ENCODE data around the gene LRRC63. TPM values are rescaled to one million over a fixed set of nuclear protein-coding genes. Genes with fewer than 3 reads are reported as not detected.

The LRRC63 gene
- total and polyA plus RNA-seq, 2 donors (not counting 3 experiments of a cell fraction or from before 2014, with no cell fraction given): 0.04 TPM; not detected in 1

DNA sequence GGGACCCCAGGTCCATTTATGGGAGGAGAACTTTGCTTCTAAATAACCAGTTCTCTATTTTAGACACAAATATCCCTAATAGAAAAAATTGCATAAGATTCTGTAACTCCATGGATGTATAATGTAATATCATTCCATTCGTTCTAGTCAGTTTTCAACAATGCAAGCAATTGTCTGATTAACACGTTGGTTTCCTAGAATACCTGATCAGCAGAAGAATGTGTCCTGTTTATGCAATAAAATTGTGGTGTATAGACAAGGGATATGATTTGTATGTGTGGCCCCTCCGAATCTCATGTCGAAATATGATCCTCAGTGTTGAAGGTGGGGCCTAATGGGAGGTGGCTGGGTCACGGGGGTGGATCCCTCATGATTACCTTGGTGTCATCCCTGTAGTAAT lies 113.2 kb downstream of the LRRC63 start:
- intact Hi-C loops (cut with micrococcal nuclease) (loop anchor here (10.0 kb wide), 1 partner anchor 400 kb away; no protein-coding TSS in a partner anchor), dilution Hi-C loops (cut with MboI; ENCODE audit: extremely low pct_ligation_motif_present, low sequenced_read_pairs) (no loop called here)
- TF ChIP-seq POLR2A (IDR thresholded peaks at IDR 0.05; ENCODE audit: low read depth, low read length): no peak
- no peak for TF ChIP-seq FOS (IDR thresholded peaks at IDR 0.05; ENCODE audit: borderline replicate concordance, insufficient read depth, low read length)
- no peak for TF ChIP-seq GATA2 (IDR thresholded peaks at IDR 0.05; ENCODE audit: insufficient read depth, insufficient read length, low read depth, low read length)
- TF ChIP-seq, protein P1, sequence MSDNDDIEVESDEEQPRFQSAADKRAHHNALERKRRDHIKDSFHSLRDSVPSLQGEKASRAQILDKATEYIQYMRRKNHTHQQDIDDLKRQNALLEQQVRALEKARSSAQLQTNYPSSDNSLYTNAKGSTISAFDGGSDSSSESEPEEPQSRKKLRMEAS (IDR thresholded peaks at IDR 0.05; ENCODE audit: insufficient read depth, insufficient read length): no peak
- no peak for TF ChIP-seq JUN (IDR thresholded peaks at IDR 0.05; ENCODE audit: borderline replicate concordance, insufficient read depth, insufficient read length, low read depth)
- TF ChIP-seq MYC (IDR thresholded peaks at IDR 0.05; ENCODE audit: low read depth, low read length): no peak
- TF ChIP-seq EZH2 (IDR thresholded peaks at IDR 0.05; ENCODE audit: borderline replicate concordance, low read depth, low read length, severe bottlenecking): no peak
- TF ChIP-seq POLR2AphosphoS5 (IDR thresholded peaks at IDR 0.05; ENCODE audit: insufficient read depth, low read depth, low read length): no peak
- TF ChIP-seq, protein P2, sequence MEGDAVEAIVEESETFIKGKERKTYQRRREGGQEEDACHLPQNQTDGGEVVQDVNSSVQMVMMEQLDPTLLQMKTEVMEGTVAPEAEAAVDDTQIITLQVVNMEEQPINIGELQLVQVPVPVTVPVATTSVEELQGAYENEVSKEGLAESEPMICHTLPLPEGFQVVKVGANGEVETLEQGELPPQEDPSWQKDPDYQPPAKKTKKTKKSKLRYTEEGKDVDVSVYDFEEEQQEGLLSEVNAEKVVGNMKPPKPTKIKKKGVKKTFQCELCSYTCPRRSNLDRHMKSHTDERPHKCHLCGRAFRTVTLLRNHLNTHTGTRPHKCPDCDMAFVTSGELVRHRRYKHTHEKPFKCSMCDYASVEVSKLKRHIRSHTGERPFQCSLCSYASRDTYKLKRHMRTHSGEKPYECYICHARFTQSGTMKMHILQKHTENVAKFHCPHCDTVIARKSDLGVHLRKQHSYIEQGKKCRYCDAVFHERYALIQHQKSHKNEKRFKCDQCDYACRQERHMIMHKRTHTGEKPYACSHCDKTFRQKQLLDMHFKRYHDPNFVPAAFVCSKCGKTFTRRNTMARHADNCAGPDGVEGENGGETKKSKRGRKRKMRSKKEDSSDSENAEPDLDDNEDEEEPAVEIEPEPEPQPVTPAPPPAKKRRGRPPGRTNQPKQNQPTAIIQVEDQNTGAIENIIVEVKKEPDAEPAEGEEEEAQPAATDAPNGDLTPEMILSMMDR (IDR thresholded peaks at IDR 0.05; ENCODE audit: extremely low read depth in 1 of 2, insufficient read depth in 1 of 2, low read depth in 1 of 2, low read length in 2 of 2): no peak
- Histone ChIP-seq H3K79me2 (ENCODE audit: control insufficient read depth, insufficient read depth, low read length) (no peaks in the 10 kb centered on the region), H3K9me1 (replicated peaks; ENCODE audit: control insufficient read depth, extremely low read depth, insufficient read depth, low read length) (no peaks in the 10 kb centered on the region), H2AFZ (ENCODE audit: low read depth, low read length) (no peak overlapping the region), H3K27me3 (ENCODE audit: control insufficient read depth in 2 of 2, insufficient read depth in 2 of 2, low read length in 2 of 2) (peaks cover 8 to 9% of the 10 kb centered on the region in 2 experiments), H3K4me3 (replicated peaks in 1 of 3; ENCODE audit: insufficient read depth in 1 of 3, low read depth in 1 of 3, low read length in 3 of 3) (no peak overlapping the region), H3K27ac (ENCODE audit: insufficient read depth, low read depth, low read length) (no peak overlapping the region), H3K9me3 (replicated peaks; ENCODE audit: control insufficient read depth, insufficient read depth, low read length) (no peaks in the 10 kb centered on the region), H3K4me2 (ENCODE audit: insufficient read depth, low read length) (no peak overlapping the region), H3K4me1 (ENCODE audit: control insufficient read depth, extremely low read depth, insufficient read depth, low read length) (no peaks in the 10 kb centered on the region), H3K36me3 (ENCODE audit: control insufficient read depth in 2 of 2, extremely low read depth in 1 of 2, insufficient read depth in 2 of 2, low read length in 2 of 2) (no peaks in the 10 kb centered on the region), H4K20me1 (replicated peaks; ENCODE audit: control insufficient read depth, extremely low read depth, insufficient read depth, low read length) (no peaks in the 10 kb centered on the region), H3K9ac (replicated peaks; ENCODE audit: extremely low read depth, insufficient read depth, low read length) (no peak overlapping the region)
- FAIRE-seq (no peak), DNase-seq (ENCODE audit: low read depth, low spot score) (no peak)
- BruUV-seq (replicated peaks): no TSS peak
- POLR2A ChIA-PET: no interaction called here
- CTCF ChIA-PET: no interaction called here

Small RNAs within 50 kb of the gene (small RNA-seq; reads per million reads assigned to genes)
- gene RN7SKP5 (ENCODE audit: insufficient read depth, insufficient read length, low read depth, low replicate concordance): not detected
- not detected for gene RN7SL288P (ENCODE audit: insufficient read depth, insufficient read length, low read depth, low replicate concordance)

Other genes with a start within 250 kb of the LRRC63 start
- 32.0 and 36.6 TPM in 2 replicates for gene ZC3H13, start 159.2 kb upstream of the LRRC63 start, total RNA-seq
- 2.5 and 3.8 TPM in 2 replicates for gene ZC3H13, start 159.2 kb upstream of the LRRC63 start, polyA plus RNA-seq
- not detected in 2 replicates for gene CPB2, start 106.9 kb upstream of the LRRC63 start, total RNA-seq
- not detected in 2 replicates for gene CPB2, start 106.9 kb upstream of the LRRC63 start, polyA plus RNA-seq
- 0.14 and 0.38 TPM in 2 replicates for gene LCP1, start 29.8 kb upstream of the LRRC63 start, total RNA-seq
- 0.08 and 0.18 TPM in 2 replicates for gene LCP1, start 29.8 kb upstream of the LRRC63 start, polyA plus RNA-seq
- not detected in 2 replicates for gene RUBCNL, start 175.3 kb downstream of the LRRC63 start, total RNA-seq
- not detected in 2 replicates for gene RUBCNL, start 175.3 kb downstream of the LRRC63 start, polyA plus RNA-seq